ENCODE results near the gene C14orf180. TPM values are rescaled to one million over a fixed set of nuclear protein-coding genes. Genes with fewer than 3 reads are reported as not detected.

Gene C14orf180
- total RNA-seq, 1 experiment from 2014 or later, result not detected

GRCh38 chr14:104552738-104553125 lies 26.8 kb upstream of the C14orf180 start:
- no peaks in the 10 kb centered on the region for H3K36me3 Mint-ChIP-seq (ENCODE audit: insufficient read depth, unreplicated experiment)
- POLR2A ChIA-PET, result interaction anchor here (0.6 kb wide), 3 partner anchors 31 to 900 kb away, joined by 3 read pairs; no protein-coding TSS in a partner anchor
- H3K4me1 Mint-ChIP-seq (ENCODE audit: insufficient read depth, unreplicated experiment), result no peaks in the 10 kb centered on the region
- no peak for DNase-seq (ENCODE audit: unreplicated experiment)
- intact Hi-C loops (cut with micrococcal nuclease), result no loop called here
- BruUV-seq (replicated peaks), result no TSS peak
- no peak overlapping the region for H3K27ac Mint-ChIP-seq (ENCODE audit: low read depth, unreplicated experiment)
- H3K27me3 Mint-ChIP-seq (ENCODE audit: insufficient read depth, unreplicated experiment), result peaks cover 63% of the 10 kb centered on the region
- TF ChIP-seq CTCF (IDR thresholded peaks at IDR 0.05; ENCODE audit: unreplicated experiment), result no peak
- H3K4me3 Mint-ChIP-seq (ENCODE audit: unreplicated experiment), result no peak overlapping the region
- H3K9me3 Mint-ChIP-seq (ENCODE audit: unreplicated experiment), result no peaks in the 10 kb centered on the region
- CTCF ChIA-PET, result interaction anchor here (1.1 kb wide), 1 partner anchor 11 kb away, joined by 3 read pairs; no protein-coding TSS in a partner anchor

GRCh38 chr14:104553166-104554087 lies 26.1 kb upstream of the C14orf180 start:
- no peaks in the 10 kb centered on the region for H3K36me3 Mint-ChIP-seq (ENCODE audit: insufficient read depth, unreplicated experiment)
- no TSS peak for BruUV-seq (replicated peaks)
- TF ChIP-seq CTCF (IDR thresholded peaks at IDR 0.05; ENCODE audit: unreplicated experiment), result no peak
- ChIA-PET CTCF (interaction anchor here (0.7 to 1.1 kb wide), 2 partner anchors 10 to 400 kb away, joined by 3 read pairs; no protein-coding TSS in a partner anchor), POLR2A (interaction anchor here (0.6 kb wide), 1 partner anchor 154 kb away, joined by 3 read pairs; no protein-coding TSS in a partner anchor)
- no peak overlapping the region for H3K4me3 Mint-ChIP-seq (ENCODE audit: unreplicated experiment)
- intact Hi-C loops (cut with micrococcal nuclease), result no loop called here
- H3K9me3 Mint-ChIP-seq (ENCODE audit: unreplicated experiment), result no peaks in the 10 kb centered on the region
- H3K27ac Mint-ChIP-seq (ENCODE audit: low read depth, unreplicated experiment), result no peak overlapping the region
- no peaks in the 10 kb centered on the region for H3K4me1 Mint-ChIP-seq (ENCODE audit: insufficient read depth, unreplicated experiment)
- DNase-seq (ENCODE audit: unreplicated experiment), result no peak
- peaks cover 63% of the 10 kb centered on the region for H3K27me3 Mint-ChIP-seq (ENCODE audit: insufficient read depth, unreplicated experiment)

- Mint-ChIP-seq H3K9me3 (ENCODE audit: unreplicated experiment) (no peaks in the 10 kb centered on the region), H3K27ac (ENCODE audit: low read depth, unreplicated experiment) (no peak overlapping the region), H3K4me1 (ENCODE audit: insufficient read depth, unreplicated experiment) (no peaks in the 10 kb centered on the region), H3K27me3 (ENCODE audit: insufficient read depth, unreplicated experiment) (peaks cover 68% of the 10 kb centered on the region), H3K4me3 (ENCODE audit: unreplicated experiment) (no peak overlapping the region), H3K36me3 (ENCODE audit: insufficient read depth, unreplicated experiment) (no peaks in the 10 kb centered on the region)
- BruUV-seq (replicated peaks), result no TSS peak
- ChIA-PET CTCF (interaction anchor here (0.6 to 2.5 kb wide), 3 partner anchors 9 to 22 kb away, joined by 3 to 11 read pairs (median 3); no protein-coding TSS in a partner anchor), POLR2A (no interaction called here)
- no peak for TF ChIP-seq CTCF (IDR thresholded peaks at IDR 0.05; ENCODE audit: unreplicated experiment)
- DNase-seq (ENCODE audit: unreplicated experiment), result no peak
- intact Hi-C loops (cut with micrococcal nuclease), result no loop called here
Measured at GRCh38 chr14:104554088-104554607, 25.4 kb upstream of the C14orf180 start.

Measured in MCF 10A (cell line).